NCI-H146 (cell line): ENCODE results near the gene CYP39A1.
A peak's percentile ranks its signal among the peaks of the same experiment; 100 is the strongest.

Experiments used
- DNase-seq: peaks from one replicate; lab custom pipeline; 2025; lab: John Stamatoyannopoulos, UW

Gene CYP39A1, protein sequence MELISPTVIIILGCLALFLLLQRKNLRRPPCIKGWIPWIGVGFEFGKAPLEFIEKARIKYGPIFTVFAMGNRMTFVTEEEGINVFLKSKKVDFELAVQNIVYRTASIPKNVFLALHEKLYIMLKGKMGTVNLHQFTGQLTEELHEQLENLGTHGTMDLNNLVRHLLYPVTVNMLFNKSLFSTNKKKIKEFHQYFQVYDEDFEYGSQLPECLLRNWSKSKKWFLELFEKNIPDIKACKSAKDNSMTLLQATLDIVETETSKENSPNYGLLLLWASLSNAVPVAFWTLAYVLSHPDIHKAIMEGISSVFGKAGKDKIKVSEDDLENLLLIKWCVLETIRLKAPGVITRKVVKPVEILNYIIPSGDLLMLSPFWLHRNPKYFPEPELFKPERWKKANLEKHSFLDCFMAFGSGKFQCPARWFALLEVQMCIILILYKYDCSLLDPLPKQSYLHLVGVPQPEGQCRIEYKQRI

DNA sequence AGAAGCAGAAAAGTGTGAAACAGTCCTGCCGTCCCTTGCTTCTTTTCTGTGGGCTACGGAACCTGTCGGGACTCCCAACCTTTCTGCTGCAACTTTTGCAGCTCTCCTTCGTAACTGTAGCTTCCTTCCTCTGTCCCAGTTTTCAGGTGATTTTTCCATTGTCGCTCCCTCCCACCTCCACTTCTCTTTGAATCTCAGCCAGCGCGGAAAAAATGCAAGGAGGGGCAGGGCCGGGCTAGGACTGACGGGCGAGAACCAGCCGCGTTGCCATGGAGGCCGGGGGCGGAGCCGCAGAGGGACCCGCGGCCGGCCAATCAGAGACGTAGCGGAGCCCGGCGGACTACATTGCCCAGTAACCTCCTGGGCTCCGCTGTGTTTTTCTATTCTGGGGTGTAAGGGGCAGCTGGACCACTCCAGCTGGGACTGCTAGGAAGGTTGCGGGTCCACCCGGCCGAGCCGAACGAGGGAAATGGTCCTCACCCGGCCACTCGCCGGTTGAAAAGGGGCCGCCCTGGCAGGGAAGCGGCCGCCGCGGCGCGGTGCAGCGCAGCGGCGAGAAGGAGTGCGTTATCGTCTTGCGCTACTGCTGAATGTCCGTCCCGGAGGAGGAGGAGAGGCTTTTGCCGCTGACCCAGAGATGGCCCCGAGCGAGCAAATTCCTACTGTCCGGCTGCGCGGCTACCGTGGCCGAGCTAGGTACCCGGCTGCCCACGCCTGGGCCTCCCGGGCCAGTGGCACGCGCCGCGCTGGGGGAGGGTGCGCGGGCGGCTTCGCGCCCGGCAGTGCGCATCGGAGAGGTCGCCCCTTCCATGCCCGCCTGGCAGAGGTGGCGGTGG lies at the start of gene CYP39A1, which contains the start of gene SLC25A27:
Gene CYP39A1, minus strand, starts transcription at position 216 of the 836 bp plus-strand sequence. CDS start 236 bp downstream, outside the sequence.
Gene SLC25A27, plus strand, starts transcription at position 373 of the 836 bp plus-strand sequence. Its CDS starts 218 bp downstream, at position 591.
- DNase-seq: peak; percentile 76

DNA sequence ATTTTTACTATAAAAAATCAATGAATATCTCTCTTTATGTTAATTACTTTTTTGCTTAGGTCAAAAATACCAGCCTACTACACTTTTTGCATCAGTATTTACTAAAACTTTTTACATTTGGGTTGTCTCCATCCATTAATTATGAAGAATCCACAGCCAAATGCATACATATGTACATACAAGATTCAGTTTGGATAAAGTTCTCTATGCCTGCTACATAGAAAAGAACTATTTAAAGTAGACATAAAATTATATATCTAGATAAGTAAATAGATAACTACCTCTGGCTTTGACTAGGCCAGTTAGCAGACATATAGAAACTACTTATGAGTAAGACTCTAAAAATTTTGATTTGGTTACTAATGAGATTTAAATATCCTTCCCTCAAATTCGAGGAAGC lies 47.4 kb upstream of the CYP39A1 start:
- DNase-seq: no peak

DNA sequence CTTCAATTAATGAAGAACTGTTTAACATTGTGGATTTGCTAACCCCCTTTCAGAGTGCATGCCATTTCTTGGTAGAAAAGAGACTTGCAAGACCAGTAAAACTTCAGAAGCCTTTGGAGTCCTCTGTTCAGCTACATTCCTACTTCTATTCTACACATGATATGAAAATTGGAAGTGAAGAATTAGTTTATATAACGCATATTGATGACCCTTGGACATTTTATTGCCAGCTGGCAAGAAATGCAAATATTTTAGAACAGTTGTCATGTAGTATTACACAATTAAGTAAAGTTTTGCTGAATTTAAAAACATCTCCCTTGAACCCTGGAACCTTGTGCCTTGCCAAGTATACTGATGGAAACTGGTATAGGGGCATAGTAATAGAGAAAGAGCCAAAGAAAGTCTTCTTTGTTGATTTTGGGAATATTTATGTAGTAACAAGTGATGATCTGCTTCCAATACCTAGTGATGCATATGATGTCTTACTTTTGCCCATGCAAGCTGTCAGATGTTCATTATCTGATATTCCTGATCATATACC lies 38.4 kb upstream of the CYP39A1 start:
- no peak for DNase-seq

DNA sequence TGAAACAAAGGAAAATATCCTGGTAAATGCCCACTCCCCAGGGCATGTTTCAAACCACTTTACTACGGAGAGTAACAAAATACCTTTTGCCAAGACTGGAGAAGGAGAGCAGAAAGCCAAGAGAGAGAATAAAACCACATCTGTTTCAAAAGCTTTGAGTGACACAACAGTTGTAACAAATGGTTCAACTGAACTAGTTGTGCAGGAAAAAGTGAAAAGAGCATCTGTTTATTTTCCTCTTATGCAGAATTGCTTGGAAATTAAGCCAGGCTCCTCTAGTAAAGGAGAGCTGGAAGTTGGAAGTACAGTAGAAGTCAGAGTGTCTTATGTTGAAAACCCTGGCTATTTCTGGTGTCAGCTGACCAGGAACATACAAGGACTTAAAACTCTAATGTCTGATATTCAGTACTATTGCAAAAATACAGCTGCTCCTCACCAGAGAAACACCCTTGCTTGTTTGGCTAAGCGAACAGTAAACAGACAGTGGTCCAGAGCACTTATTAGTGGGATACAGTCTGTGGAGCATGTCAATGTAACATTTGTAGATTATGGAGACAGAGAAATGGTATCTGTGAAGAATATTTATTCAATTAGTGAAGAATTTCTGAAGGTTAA lies 37.6 kb upstream of the CYP39A1 start:
- no peak for DNase-seq

DNA sequence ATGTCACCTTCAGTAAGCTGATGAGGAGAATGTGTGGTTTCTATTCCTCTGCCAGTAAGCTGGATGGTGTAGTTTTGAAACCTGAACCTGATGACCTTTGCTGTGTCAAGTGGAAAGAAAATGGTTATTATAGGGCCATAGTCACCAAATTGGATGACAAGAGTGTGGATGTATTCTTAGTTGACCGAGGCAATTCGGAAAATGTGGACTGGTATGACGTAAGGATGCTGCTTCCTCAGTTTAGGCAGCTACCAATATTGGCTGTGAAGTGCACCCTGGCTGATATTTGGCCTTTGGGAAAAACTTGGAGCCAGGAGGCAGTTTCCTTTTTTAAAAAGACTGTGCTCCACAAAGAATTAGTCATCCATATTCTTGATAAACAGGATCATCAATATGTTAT lies 37.0 kb upstream of the CYP39A1 start:
- no peak for DNase-seq

DNA sequence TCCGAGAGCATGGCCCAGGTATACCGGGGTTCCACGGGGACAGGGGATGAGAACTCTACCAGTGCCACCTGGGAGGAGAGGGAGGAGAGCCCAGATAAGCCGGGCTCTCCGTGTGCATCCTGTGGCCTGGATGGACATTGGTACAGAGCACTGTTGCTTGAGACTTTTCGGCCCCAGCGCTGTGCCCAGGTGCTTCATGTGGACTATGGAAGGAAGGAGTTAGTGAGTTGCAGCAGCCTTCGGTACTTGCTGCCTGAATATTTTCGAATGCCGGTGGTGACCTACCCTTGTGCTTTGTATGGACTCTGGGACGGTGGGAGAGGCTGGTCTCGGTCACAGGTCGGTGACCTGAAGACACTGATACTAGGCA lies 36.3 kb upstream of the CYP39A1 start:
- no peak for DNase-seq

DNA sequence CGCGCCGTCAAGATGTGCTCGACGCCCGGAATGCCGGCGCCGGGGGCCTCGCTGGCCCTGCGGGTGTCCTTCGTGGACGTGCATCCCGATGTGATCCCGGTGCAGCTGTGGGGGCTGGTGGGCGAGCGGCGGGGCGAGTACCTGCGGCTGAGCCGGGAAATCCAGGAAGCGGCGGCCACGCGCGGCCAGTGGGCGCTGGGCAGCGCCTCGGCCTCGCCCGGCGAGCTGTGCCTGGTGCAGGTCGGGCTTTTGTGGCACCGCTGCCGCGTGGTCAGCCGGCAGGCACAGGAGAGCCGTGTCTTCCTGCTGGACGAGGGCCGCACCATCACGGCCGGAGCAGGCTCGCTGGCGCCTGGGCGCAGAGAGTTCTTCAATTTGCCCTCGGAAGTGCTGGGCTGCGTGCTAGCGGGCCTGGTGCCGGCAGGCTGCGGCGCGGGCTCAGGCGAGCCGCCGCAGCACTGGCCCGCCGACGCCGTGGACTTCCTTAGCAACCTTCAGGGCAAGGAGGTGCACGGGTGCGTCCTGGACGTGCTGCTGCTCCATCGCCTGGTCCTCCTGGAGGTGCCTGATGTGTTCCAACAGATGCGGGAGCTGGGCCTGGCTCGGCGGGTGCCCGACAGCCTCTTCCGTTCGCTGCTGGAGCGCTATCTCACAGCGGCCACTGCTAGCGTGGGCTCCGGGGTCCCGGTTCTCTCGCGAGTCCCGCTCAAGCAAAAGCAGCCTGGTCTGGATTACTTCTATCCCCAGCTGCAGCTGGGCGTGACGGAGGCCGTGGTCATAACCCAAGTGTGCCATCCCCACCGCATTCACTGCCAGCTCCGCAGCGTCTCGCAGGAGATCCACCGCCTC lies 35.7 kb upstream of the CYP39A1 start:
- DNase-seq: no peak

DNA sequence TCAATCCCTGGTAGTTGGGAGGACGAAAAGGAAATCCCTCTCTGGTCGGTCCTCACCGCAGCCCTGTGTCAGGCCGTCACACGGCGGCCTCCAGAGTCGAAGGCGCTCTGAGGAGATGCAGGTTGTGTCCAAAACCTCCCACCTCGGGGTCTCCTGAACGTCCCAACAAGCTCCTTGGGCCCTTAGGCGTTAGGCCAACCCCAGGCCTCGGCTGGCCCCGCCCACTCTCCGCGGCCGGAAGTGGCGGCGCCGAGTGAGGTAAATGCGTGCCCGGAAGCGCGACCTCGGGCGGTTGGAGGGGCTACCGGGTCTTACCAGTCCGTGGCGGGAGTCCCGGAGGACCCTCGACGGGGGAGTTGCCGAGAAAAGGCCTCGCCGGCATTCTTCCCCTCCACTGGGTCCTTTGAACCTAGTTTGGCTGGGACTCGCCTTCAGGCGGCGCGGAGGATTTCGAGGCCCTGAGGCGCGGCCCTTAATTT lies 35.0 kb upstream of the CYP39A1 start, which contains the start of gene TDRD6:
Gene TDRD6, plus strand, starts transcription at position 267 of the 479 bp plus-strand sequence. CDS start 244 bp downstream, outside the sequence.
- DNase-seq: no peak

DNA sequence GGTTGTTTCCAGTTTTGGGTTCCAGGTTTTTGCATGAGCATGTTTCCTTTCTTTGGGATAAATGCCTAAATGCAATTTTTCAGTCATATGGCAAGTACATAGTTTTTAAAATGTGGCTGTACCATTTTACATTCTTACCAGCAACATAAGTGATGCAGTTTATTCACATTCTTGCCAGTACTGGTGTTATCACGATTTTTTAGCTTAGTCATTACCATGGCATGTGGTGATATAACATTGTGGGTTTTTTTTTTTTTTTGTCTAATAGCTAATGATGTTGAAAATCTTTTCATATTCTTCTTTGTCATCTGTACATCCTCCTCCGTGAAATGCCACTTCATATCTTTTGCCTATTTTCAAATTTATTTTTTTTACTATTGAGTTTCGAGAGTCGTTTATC lies 32.2 kb upstream of the CYP39A1 start:
- DNase-seq: no peak

DNA sequence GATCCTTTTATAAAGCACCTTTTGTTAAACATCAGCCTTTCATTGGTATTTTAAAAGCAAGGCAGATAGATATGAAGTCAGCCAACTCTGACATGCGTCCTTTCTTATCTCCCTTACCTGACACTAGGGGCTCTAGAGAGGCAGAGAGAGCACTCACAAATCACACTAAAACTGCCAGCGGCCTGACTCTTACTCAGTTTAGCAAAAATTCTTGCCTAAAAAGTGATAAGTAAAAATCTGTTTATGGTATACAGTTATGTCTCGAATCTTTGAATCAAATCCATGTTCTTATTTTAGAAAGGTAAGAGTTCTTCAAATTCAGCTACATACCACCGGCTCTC lies 24.7 kb upstream of the CYP39A1 start:
- no peak for DNase-seq

DNA sequence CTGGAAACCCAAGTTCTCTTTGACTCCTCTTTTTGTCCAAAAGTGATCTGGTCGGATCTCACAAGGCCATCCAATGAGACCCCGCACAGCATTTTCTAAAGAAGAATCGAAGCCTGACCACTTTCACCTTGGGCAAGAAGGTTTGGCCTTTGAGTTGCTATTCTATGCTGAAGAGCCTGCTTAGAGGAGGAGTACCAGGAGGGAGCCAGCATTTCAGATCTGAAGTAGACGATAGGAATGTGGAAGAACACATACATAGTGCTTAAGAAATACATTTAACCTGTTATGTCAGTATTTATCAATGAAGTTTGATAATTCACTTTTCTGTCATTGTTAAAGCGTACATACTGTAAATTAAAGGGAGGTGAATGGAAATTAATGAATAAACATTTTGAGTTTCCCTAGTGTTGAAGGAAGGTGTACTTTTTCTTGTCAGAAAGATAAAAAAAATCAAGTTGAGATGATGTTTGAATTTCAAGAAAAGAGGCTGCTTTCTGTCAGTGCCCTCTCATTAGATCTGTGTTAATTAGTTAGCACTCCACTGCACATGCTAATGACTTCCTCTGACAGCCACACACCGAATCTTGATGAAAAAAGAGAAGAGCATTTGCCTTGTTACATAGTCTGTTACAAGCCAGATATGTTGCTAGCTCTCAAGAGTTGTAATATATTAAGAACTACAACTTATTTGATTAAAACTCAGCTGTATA lies 24.1 kb upstream of the CYP39A1 start:
- DNase-seq: no peak

DNA sequence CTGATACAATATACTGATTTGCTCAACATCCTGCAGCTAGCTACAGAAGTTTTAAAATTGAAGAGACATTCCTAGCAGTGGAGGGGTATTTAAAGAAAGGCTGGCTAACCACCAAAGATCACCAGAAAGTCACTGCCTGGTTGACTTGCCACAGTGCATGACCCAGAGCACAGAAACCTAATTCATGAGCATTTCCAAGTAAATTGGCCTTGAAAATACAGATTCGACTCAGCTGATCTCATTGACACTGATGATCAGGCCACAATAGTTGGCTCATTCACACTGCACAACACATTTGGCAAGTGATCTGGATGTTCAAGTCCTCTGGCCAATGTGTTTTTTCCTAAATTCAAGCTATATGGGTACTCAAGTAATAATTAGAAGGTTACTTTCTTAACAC lies 21.8 kb upstream of the CYP39A1 start:
- DNase-seq: no peak

DNA sequence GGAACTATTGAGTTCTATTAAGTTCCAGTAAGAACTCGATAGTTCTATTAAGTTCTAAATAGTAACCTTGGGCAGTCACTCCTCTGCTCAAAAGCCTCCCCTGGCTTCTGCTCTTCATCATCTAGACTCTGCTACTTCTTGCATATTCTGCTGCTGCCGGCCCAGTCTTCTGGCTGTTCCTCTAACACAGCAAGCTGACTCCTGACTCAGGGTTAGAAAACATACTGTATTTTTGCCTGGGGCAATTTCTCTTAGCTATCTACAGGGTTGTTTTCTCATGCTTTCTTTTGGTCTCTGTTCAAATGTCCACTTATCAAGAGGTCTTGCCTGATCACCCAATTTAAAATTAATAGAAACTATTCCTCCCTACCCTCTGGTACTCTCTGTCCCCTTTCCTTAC lies 14.8 kb upstream of the CYP39A1 start:
- DNase-seq: no peak

DNA sequence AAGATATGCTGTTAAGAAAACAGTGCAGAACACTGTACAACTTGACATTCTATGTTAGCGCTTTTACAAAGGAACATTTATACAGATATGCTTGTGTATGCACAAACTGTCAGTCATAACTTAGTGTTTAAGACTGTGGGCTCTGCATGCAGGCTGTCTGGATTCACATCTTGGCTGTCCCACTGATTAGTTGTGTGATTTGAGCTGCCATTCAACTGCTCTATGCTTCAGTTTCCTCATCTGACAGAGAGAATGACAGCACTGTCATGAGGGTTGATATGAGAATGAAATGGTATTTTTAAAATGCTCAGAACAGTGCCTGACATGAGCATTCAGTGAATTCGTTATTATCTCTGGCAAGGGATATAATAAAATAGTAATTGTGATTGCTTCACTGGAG lies 8.9 kb upstream of the CYP39A1 start:
- no peak for DNase-seq

DNA sequence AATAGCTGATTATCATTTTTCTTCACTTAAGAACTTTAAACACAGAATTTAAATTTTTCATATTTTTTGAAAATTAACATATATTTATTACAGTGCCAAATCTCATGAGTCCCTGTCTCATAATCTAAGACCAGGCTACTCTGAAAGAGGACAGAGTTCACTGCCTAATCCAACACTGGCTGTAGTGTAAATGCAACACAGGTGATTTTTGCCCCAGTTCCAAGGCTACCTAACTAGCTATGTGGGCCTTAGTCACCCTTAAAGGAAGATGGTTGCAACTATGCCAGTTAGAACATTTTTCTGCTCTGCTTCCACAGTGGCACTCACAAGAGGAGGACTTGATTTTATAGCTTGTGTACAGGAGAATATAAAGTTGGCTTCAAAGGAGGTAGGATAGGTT lies 5.0 kb upstream of the CYP39A1 start:
- DNase-seq: no peak

DNA sequence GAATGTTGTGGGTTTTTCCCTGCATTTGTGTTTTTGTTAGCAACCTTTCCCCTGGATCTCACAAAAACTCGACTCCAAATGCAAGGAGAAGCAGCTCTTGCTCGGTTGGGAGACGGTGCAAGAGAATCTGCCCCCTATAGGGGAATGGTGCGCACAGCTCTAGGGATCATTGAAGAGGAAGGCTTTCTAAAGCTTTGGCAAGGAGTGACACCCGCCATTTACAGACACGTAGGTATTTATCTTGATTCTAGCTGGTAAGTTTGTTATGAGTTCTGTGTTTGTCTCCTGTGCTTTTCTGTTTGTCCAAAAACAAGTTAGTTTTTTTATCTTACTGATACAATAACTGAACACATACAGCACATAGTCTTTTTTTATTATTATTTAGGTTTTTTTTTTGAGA lies 3.2 kb upstream of the CYP39A1 start:
- no peak for DNase-seq

DNA sequence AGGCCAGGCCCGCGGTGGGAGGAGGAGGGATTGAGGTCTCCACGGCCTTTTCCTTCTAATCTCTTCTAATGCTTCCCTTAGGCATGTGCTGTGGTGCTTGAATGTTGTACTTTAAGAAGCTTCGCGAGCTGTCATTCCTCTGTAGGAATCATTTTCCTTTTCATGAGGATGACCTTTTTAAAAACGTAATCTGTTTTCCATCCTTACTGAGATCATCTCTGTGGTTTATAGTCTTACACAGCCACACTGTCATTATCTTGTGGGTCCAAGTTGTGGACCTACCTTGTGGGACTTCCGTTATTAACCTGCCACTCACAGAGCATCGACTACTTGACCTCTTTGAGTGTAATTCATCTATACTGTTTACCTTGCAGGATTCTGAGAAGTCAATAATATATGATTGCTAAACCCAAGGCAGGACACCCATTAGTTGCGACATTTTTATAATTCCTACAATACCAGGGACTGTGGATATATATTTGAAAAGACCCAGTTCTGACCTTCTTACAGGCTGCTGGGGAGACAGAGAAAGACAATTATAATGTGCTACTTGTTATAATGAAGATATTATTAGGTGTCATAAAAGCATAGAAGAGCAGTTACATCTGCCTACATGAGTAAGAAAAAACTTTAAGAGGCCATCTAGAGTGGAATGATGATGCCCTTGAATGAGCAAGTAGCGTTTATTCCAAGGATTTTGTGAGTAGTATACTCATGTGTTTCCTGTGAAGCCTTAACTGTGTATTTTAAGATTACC lies 999 bp upstream of the CYP39A1 start:
- DNase-seq: no peak

DNA sequence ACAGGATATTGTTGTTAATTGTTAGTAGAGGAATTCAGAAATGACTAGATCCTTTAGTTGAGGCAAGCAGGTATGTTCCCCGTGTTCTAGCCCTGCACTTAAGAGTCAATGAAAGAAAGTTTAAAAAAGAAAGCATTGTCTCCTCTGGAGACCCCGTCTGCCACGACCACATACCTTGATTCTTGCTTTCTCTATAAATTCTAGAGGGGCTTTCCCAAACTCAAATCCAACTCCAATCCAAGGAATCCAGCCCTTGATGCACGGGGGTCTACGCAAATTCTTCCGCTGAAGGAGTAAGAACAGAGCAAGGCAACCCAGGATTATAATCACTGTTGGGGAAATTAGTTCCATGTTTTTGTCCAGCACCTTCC lies 401 bp downstream of the CYP39A1 start:
- no peak for DNase-seq

DNA sequence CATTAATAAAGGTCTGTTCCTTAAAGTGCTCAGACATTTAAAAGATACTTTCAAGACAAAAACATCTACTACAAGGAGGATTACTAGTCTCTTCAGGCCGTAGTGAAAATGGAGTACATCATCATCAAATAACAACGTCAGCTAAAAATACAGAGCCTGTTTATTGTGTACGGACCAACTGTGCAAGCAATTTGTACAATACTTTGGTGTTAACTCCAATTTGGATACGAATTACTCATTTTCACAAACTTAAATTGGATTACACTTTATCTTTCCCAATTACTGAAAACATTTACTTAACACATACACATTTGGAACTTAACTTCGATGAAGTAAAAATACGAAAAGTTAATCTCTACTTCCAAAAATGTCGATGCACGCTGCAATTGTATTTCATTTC lies 802 bp downstream of the CYP39A1 start:
- no peak for DNase-seq

DNA sequence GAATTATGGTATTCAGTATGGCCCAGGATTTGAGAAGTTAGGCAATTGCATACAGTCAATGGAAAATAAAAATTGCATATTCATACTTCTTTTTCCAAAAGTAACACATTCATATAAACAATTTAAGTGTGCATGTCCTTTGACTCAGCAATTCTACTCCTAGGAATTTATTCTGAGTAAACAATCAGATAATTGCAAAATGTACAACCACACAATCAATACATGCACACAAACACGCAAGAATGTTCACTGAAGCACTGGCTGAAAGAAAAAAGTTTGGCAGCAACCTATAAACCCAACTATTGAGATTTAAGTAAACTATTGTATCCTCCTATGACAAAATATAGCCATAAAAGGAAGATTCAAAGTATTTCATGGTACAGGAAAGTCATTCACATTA lies 1.6 kb downstream of the CYP39A1 start:
- DNase-seq: no peak
